NK-92 treated with Interleukin-12 subunit alpha and Interleukin-12 subunit beta, amount 100 ng/mL, for 24 hours (cell line): Measurements from ENCODE around the gene MEGF10.
"Not testable (repeated sequence)": the region's sequence is repeated elsewhere in the genome, so short reads cannot be mapped to it uniquely, and the experiment has no call there.

ENCODE experiments used
- DNase-seq: peaks from one replicate; lab custom pipeline; 2025; lab: John Stamatoyannopoulos, UW

MEGF10 gene

DNA sequence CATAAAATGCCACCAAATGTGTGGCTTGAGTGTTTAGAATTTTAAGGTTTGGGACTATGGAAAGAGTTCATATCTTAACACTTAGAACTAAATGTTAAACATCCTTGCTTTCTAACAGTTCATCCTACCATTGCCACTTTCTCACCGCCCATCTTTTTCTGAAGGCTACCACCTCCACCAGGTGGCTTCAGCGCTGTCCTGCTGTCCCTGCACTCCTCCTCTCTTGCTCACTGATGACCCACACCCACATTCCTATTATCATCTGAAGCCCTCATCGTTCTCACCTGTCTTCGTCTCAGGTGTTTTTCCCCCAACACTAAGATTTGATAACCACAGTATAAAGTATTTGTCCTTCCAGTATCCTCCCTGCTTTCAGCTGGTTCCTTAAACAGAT lies 7.4 kb downstream of the MEGF10 start:
- no peak for DNase-seq

GRCh38 chr5:127298656-127299055 lies 8.1 kb downstream of the MEGF10 start:
- no peak for DNase-seq

DNA sequence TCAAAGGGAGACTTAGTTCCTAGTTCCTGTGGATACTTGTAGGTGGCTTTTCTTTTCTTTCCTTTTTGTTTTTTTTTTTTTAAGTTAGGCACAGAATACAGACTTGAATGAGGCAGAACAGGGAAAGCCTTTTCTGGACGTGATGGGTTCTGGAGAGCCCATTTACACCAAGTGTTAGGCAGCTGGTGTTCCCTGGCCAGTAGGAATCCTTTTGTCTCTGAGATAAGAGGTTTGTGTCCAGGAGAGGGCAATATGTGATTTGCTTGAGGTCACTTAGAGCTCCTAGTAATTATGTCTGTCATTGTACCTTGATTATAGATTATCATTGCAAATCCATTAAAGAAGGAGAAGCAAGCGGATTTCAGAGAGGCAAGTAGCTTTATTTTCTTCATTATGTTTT lies 9.1 kb downstream of the MEGF10 start:
- no peak for DNase-seq

DNA sequence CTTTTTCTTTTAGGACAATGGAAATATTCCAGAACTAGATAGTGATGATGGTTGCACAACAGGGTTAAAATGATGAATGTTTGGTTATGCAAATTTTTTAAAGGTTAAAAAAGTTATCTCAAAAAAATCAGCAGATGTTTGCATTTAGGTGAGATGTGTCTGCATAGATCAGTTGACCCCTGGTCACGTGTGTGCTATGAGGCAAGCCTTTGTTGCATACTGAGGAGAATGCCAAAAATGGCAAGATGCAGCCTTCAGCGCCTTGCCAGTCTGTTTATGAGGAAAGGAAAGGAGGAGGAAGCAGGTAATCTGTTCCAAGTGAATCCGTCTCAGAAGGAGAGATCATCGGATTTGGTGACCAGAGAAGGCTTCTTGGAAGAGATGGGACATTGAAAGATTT lies 11.9 kb downstream of the MEGF10 start:
- DNase-seq = no peak

GRCh38 chr5:127303404-127303803 lies 12.8 kb downstream of the MEGF10 start:
- DNase-seq = no peak

DNA sequence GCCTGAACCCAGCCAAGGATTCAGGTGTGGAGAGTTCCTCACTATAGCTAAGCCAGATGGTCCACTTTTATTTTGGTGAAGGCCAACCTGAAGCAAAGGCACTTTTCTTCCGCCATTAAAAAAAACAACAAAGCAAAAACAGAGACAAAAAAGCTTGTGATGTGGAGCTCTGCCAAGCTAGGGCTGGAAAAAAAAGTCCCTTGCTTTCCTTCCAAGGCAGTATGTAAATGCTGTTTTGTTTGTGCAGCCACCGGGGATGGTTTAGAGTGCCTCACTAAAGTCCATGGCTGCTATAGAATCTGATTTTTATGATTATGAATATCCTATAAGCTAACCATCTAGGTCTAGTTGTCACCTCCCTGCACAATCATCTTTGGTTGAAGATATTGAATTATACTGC lies 14.9 kb downstream of the MEGF10 start:
- no peak for DNase-seq

- no peak for DNase-seq
Measured at GRCh38 chr5:127306036-127306435, 15.4 kb downstream of the MEGF10 start.

- no peak for DNase-seq
Measured at GRCh38 chr5:127306647-127307046, 16.1 kb downstream of the MEGF10 start.

- no peak for DNase-seq
Measured at GRCh38 chr5:127307868-127308267, 17.3 kb downstream of the MEGF10 start.

- not testable (repeated sequence) for DNase-seq
Measured at GRCh38 chr5:127308325-127308724, 17.7 kb downstream of the MEGF10 start.

GRCh38 chr5:127308945-127309344 lies 18.3 kb downstream of the MEGF10 start:
- no peak for DNase-seq

DNA sequence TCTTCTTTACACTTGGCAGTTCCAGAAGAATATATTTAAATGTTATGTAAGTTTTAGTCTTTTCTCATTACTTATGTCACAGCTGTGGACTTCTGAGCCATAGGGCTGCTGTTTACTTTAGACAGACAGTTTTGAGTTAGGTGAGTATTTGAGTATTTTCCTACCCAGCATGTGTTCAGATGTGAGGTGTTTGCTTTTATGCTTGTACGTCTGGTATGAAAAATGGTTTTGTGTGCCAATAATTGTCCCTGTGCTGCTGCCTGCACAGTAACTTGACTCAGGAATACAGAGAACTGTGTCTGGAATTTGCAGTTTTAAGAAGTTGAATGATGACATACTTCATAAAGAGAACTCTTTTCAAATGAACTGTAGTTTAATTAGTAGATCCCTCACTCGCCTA lies 20.8 kb downstream of the MEGF10 start:
- no peak for DNase-seq

GRCh38 chr5:127311781-127312525 lies 21.4 kb downstream of the MEGF10 start:
- no peak for DNase-seq

GRCh38 chr5:127313379-127313778 lies 22.8 kb downstream of the MEGF10 start:
- no peak for DNase-seq

GRCh38 chr5:127313847-127314473 lies 23.4 kb downstream of the MEGF10 start:
- DNase-seq = peak; percentile 27

- DNase-seq = no peak
Measured at GRCh38 chr5:127316011-127316410, 25.4 kb downstream of the MEGF10 start.

DNA sequence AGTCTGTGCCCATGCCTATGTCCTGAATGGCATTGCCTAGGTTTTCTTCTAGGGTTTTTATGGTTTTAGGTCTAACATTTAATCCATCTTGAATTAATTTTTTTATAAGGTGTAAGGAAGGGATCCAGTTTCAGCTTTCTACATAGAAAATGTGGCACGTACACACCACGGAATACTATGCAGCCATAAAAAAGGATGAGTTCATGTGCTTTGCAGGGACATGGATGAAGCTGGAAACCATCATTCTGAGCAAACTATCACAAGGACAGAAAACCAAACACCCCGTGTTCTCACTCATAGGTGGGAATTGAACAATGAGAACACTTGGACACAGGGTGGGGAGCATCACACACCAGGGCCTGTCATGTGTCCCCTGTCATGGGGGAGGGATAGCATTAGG lies 26.8 kb downstream of the MEGF10 start:
- not testable (repeated sequence) for DNase-seq

GRCh38 chr5:127320032-127320965 lies 29.7 kb downstream of the MEGF10 start:
- DNase-seq = no peak

GRCh38 chr5:127321465-127321864 lies 30.9 kb downstream of the MEGF10 start:
- DNase-seq = no peak

- no peak for DNase-seq
Measured at GRCh38 chr5:127322403-127322802, 31.8 kb downstream of the MEGF10 start.

DNA sequence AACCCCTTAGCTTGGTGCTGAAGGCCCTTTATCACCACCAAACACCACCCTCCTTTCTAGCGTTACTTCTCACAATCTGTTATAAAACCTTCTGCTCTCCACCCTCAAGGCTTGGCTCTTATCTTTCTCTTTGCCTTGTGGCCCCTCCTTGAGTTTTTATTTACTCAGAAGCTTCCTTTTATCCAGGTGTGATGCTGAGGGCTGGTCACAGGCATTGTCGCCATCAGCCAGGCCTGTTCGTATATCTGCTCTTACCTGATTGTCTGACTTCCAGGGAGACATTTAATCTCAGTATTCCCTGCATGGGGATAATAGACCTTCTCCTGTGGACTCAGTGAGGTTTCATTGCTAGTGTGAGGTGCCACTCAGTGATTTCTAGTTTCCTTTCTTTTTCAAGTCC lies 34.2 kb downstream of the MEGF10 start:
- no peak for DNase-seq

DNA sequence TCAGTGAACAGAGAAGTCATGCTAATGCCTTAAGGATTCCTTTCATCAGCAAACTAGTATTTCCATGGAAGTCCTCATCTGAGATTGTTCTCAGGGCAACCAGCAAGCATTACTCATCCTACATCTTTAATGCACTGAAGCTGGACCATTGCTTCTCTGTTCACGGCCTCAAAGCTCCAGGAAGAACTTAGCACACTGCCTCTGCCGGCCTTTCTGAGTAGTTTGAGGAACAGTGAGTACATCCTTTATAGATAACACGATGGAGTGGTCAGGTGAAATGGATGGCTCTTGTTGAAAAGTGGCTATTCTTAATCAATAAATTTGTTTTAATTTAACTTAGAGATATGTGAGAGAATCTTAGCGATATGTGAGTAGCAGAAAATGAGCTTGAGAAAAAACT lies 35.8 kb downstream of the MEGF10 start:
- DNase-seq = no peak
